Trophoblast cell (in vitro differentiated cells and primary cell): Measurements from ENCODE around the gene ANKEF1.

Source experiments
- DNase-seq, 2 donors: peaks; one replicate each; pipeline ENCODE4 v3.0.0-alpha.2; 2016
- H2AFZ ChIP-seq: 2 replicates; pipeline ENCODE4 v1.6.1; 2013; ENCODE audit warnings: low read length, moderate library complexity, mild to moderate bottlenecking; ENCODE audit not compliant: insufficient read depth, poor library complexity
- H2AK5ac ChIP-seq: 2 replicates; pipeline ENCODE4 v1.6.1; 2013; ENCODE audit warnings: mild to moderate bottlenecking, low read length
- H2BK120ac ChIP-seq: 2 replicates; pipeline ENCODE4 v1.6.1; 2013; ENCODE audit warnings: low read length, mild to moderate bottlenecking, moderate library complexity; ENCODE audit not compliant: insufficient read depth, poor library complexity
- H2BK12ac ChIP-seq: 2 replicates; pipeline ENCODE4 v1.6.1; 2013; ENCODE audit warnings: mild to moderate bottlenecking, low read length, moderate library complexity
- H2BK5ac ChIP-seq: 2 replicates; pipeline ENCODE4 v1.6.1; 2013; ENCODE audit warnings: low read length, low read depth, moderate library complexity, mild to moderate bottlenecking; ENCODE audit not compliant: poor library complexity
- H3K14ac ChIP-seq: 2 replicates; pipeline ENCODE4 v1.6.1; 2013; ENCODE audit warnings: mild to moderate bottlenecking, low read length
- H3K18ac ChIP-seq: 2 replicates; pipeline ENCODE4 v1.6.1; 2013; ENCODE audit warnings: mild to moderate bottlenecking, low read length
- H3K23ac ChIP-seq: 2 replicates; pipeline ENCODE4 v1.6.1; 2013; ENCODE audit warnings: low read length
- H3K27ac ChIP-seq: 2 replicates; pipeline ENCODE4 v1.5.1; 2013; ENCODE audit warnings: low read depth, mild to moderate bottlenecking, inconsistent platforms, low read length, moderate library complexity
- H3K27me3 ChIP-seq: 2 replicates; pipeline ENCODE4 v1.6.1; 2013; ENCODE audit warnings: inconsistent platforms, mild to moderate bottlenecking, low read length, moderate library complexity; ENCODE audit not compliant: insufficient read depth
- H3K36me3 ChIP-seq, 2 experiments: 1 replicate in 1 of 2; 2 replicates in 1 of 2; pipeline ENCODE4 v1.6.1; 2013; ENCODE audit warnings: low read length in 2 of 2, mild to moderate bottlenecking in 2 of 2, moderate library complexity in 1 of 2; ENCODE audit not compliant: insufficient read depth in 2 of 2, control insufficient read depth in 1 of 2
- H3K4ac ChIP-seq: 2 replicates; pipeline ENCODE4 v1.6.1; 2013; ENCODE audit warnings: low read depth, mild to moderate bottlenecking, low read length, moderate library complexity
- H3K4me1 ChIP-seq, 2 experiments: 1 replicate in 1 of 2; 2 replicates in 1 of 2; pipeline ENCODE4 v1.6.1; 2013; ENCODE audit warnings: low read length in 2 of 2, mild to moderate bottlenecking in 2 of 2, moderate library complexity in 1 of 2; ENCODE audit not compliant: insufficient read depth in 2 of 2, control insufficient read depth in 1 of 2
- H3K4me2 ChIP-seq: 2 replicates; pipeline ENCODE4 v1.6.1; 2013; ENCODE audit warnings: inconsistent platforms, mild to moderate bottlenecking, low read length, moderate library complexity
- H3K4me3 ChIP-seq: 2 replicates; pipeline ENCODE4 v1.5.1; 2013; ENCODE audit warnings: mild to moderate bottlenecking, low read depth, low read length, inconsistent platforms
- H3K79me1 ChIP-seq: one replicate; pipeline ENCODE4 v1.6.1; 2013; ENCODE audit warnings: low read length
- H3K79me2 ChIP-seq: 2 replicates; pipeline ENCODE4 v1.6.1; 2013; ENCODE audit warnings: low read length, mild to moderate bottlenecking; ENCODE audit not compliant: control insufficient read depth, insufficient read depth, poor library complexity
- H3K9ac ChIP-seq: 2 replicates; pipeline ENCODE4 v1.6.1; 2013; ENCODE audit warnings: mild to moderate bottlenecking, low read length
- H3K9me3 ChIP-seq: 2 replicates; pipeline ENCODE4 v1.6.1; 2013; ENCODE audit warnings: low read depth, mild to moderate bottlenecking, control low read depth, inconsistent platforms, low read length; ENCODE audit not compliant: insufficient read depth
- H4K12ac ChIP-seq: 2 replicates; pipeline ENCODE4 v1.6.1; 2013; ENCODE audit warnings: low read depth, mild to moderate bottlenecking, low read length, moderate library complexity
- H4K8ac ChIP-seq: 2 replicates; pipeline ENCODE4 v1.6.1; 2013; ENCODE audit warnings: low read depth, mild to moderate bottlenecking, low read length, moderate library complexity
- H4K91ac ChIP-seq: one replicate; pipeline ENCODE4 v1.6.1; 2013; ENCODE audit warnings: low read depth, mild to moderate bottlenecking, low read length, moderate library complexity
- WGBS: extraction: QIAGEN DNeasy Blood & Tissue Kit; methylation state at CpG from one replicate; pipeline ENCODE4 v1.1.7; 2013; ENCODE audit warnings: missing lambda C conversion rate; ENCODE audit not compliant: insufficient read length, insufficient coverage; ENCODE audit errors: extremely low coverage; 5-methylcytosine and 5-hydroxymethylcytosine counted together

Gene ANKEF1

DNA sequence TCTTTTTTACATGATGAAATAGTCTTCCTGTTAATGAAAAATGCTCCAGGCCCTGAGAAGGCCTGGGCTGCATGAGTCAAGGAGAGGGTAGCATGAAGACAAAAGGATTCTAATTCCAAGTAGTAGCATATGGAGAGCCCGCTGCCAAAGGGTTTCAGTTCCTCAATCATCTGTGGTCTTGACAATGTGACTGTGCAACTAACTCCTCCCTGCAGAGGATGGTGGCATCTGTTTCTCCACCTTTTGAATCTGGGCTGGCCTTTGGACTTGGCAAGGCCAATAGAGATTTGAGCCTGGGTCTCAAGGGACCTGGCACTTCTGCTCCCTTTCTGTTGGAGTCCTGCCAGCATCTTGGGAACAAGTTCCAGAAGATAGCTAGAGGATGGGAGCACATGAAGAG is 35.1 kb upstream of the ANKEF1 start:
- H2AK5ac ChIP-seq, result no peak overlapping the region
- peak in 1 of 2 donors; percentile 15 for DNase-seq
- H4K91ac ChIP-seq, result no peak overlapping the region
- no peaks in the 10 kb centered on the region for H3K79me1 ChIP-seq
- H3K79me2 ChIP-seq, result no peaks in the 10 kb centered on the region
- no peak overlapping the region for H3K4ac ChIP-seq
- no peaks in the 10 kb centered on the region for H3K4me1 ChIP-seq
- no peak overlapping the region for H3K27ac ChIP-seq
- no peaks in the 10 kb centered on the region for H3K27me3 ChIP-seq
- H2AFZ ChIP-seq, result no peak overlapping the region
- no peak overlapping the region for H3K4me2 ChIP-seq
- no peaks in the 10 kb centered on the region for H3K36me3 ChIP-seq
- H2BK12ac ChIP-seq, result no peak overlapping the region
- no peak overlapping the region for H4K8ac ChIP-seq
- no peak overlapping the region for H3K18ac ChIP-seq
- H3K9ac ChIP-seq, result no peak overlapping the region
- no peak overlapping the region for H3K23ac ChIP-seq
- H2BK120ac ChIP-seq, result no peak overlapping the region
- H4K12ac ChIP-seq, result no peak overlapping the region
- no peak overlapping the region for H2BK5ac ChIP-seq
- no peaks in the 10 kb centered on the region for H3K9me3 ChIP-seq
- WGBS, result no CpG with 5 or more reads among the region's 1 CpG
- no peak overlapping the region for H3K14ac ChIP-seq
- no peak overlapping the region for H3K4me3 ChIP-seq

DNA sequence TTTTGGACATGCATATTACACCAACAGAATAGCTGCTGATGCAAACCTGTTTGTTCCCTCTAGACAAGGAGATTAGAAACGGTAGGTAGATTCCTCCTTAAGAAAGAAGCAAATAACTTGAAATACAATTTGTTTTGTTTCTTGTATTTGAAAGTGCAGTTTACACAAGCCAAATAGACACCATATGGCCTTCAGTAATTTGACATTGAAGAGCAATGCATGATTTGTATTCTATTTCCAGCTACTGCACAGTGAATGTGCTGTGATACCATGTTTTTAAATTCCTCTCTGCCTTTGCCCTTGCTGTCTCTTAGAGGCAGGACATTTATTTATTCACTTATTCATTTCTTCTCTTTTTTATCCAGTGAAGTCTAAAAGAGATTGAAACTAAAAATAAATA is 31.9 kb upstream of the ANKEF1 start:
- no peak overlapping the region for H3K4me3 ChIP-seq
- DNase-seq, result no peak
- no CpG with 5 or more reads among the region's 1 CpG for WGBS

DNA sequence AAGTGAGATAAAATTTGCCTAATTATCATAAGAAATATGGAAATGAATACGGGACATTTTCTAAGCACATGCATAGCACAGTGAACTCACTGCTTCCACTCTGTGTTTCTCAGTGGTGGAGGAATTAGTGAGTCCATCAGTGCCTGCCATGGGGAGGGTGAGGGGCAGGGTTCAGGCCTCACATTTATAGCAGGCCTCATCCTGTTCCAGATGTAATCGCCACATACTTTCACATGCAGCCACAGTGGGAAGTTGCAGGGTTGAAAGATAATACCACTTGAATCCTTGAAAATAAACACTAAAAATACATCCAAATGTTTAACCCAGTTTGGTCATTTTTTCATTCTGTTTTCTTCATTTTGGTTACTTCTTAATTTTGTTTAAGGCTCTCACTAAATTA is 29.9 kb upstream of the ANKEF1 start:
- H3K23ac ChIP-seq, result no peak overlapping the region
- H3K14ac ChIP-seq, result no peak overlapping the region
- H2BK5ac ChIP-seq, result no peak overlapping the region
- H4K12ac ChIP-seq, result no peak overlapping the region
- no peak overlapping the region for H3K4me2 ChIP-seq
- no peak overlapping the region for H2AFZ ChIP-seq
- no peaks in the 10 kb centered on the region for H3K79me2 ChIP-seq
- H2BK120ac ChIP-seq, result no peak overlapping the region
- no peak overlapping the region for H3K18ac ChIP-seq
- no peak overlapping the region for H3K9ac ChIP-seq
- H4K8ac ChIP-seq, result no peak overlapping the region
- peaks cover 2% of the 10 kb centered on the region for H3K9me3 ChIP-seq
- no peak overlapping the region for H2BK12ac ChIP-seq
- H3K79me1 ChIP-seq, result no peaks in the 10 kb centered on the region
- H4K91ac ChIP-seq, result no peak overlapping the region
- no peak overlapping the region for H3K4ac ChIP-seq
- no peak overlapping the region for H3K27ac ChIP-seq
- no peaks in the 10 kb centered on the region for H3K27me3 ChIP-seq
- no peak overlapping the region for H3K4me3 ChIP-seq
- no peaks in the 10 kb centered on the region for H3K36me3 ChIP-seq
- no peak for DNase-seq
- no peak overlapping the region for H2AK5ac ChIP-seq
- WGBS, result no CpG with 5 or more reads among the region's 2 CpGs
- H3K4me1 ChIP-seq, result no peaks in the 10 kb centered on the region

More for the DNA sequence above, 31.9 kb upstream of the ANKEF1 start:
- Histone ChIP-seq H3K4ac (no peak overlapping the region), H4K8ac (no peak overlapping the region), H3K9me3 (peaks cover 2% of the 10 kb centered on the region), H2AFZ (no peak overlapping the region), H3K4me1 (no peaks in the 10 kb centered on the region), H3K9ac (no peak overlapping the region), H2AK5ac (no peak overlapping the region), H3K79me1 (no peaks in the 10 kb centered on the region), H2BK12ac (no peak overlapping the region), H3K23ac (no peak overlapping the region), H3K18ac (no peak overlapping the region), H2BK5ac (no peak overlapping the region), H3K36me3 (no peaks in the 10 kb centered on the region), H3K27ac (no peak overlapping the region), H4K91ac (no peak overlapping the region), H2BK120ac (no peak overlapping the region), H3K14ac (no peak overlapping the region), H3K27me3 (no peaks in the 10 kb centered on the region), H3K4me2 (no peak overlapping the region), H4K12ac (no peak overlapping the region), H3K79me2 (no peaks in the 10 kb centered on the region)

DNA sequence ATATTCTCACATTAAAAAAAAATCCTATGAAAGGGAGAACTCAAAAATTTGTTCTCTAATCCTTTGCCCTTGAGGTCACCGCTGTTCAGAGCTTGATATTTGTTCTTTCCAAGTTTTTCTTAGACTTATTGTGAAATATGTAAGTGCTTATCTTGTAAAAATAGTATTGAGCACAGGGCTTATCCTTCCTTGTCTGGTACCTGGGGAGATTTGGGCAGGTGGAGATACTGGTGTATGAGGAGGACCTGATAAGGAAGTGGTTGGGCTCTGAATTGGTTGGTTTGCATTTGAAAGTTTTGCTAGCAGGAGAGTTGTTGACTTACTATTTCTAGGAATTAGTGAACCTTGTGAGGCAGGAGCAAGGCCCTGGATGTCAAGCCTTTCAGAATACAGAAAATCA is 28.9 kb upstream of the ANKEF1 start:
- no peaks in the 10 kb centered on the region for H3K36me3 ChIP-seq
- no peak overlapping the region for H3K4me3 ChIP-seq
- H3K27ac ChIP-seq, result no peak overlapping the region
- no peaks in the 10 kb centered on the region for H3K4me1 ChIP-seq
- H2BK120ac ChIP-seq, result no peak overlapping the region
- no peak overlapping the region for H2BK12ac ChIP-seq
- H4K12ac ChIP-seq, result no peak overlapping the region
- no peak overlapping the region for H2BK5ac ChIP-seq
- no peak overlapping the region for H3K23ac ChIP-seq
- H3K4ac ChIP-seq, result no peak overlapping the region
- no peaks in the 10 kb centered on the region for H3K27me3 ChIP-seq
- no peak overlapping the region for H3K14ac ChIP-seq
- no peaks in the 10 kb centered on the region for H3K79me2 ChIP-seq
- no peak overlapping the region for H3K18ac ChIP-seq
- H3K9me3 ChIP-seq, result peaks cover 2% of the 10 kb centered on the region
- H3K79me1 ChIP-seq, result no peaks in the 10 kb centered on the region
- no peak overlapping the region for H4K8ac ChIP-seq
- no peak overlapping the region for H4K91ac ChIP-seq
- no peak overlapping the region for H3K4me2 ChIP-seq
- no peak for DNase-seq
- no peak overlapping the region for H2AFZ ChIP-seq
- no CpG with 5 or more reads among the region's 1 CpG for WGBS
- H3K9ac ChIP-seq, result no peak overlapping the region
- H2AK5ac ChIP-seq, result no peak overlapping the region
